NCI-H345 treated with DMSO at 0.1 percent for 48 hours (cell line): ENCODE results near the gene EML4.

Experiments used
- DNase-seq: peaks from one replicate; lab custom pipeline; 2025; ENCODE audit not compliant: unreplicated experiment; lab: John Stamatoyannopoulos, UW

EML4 gene

DNA sequence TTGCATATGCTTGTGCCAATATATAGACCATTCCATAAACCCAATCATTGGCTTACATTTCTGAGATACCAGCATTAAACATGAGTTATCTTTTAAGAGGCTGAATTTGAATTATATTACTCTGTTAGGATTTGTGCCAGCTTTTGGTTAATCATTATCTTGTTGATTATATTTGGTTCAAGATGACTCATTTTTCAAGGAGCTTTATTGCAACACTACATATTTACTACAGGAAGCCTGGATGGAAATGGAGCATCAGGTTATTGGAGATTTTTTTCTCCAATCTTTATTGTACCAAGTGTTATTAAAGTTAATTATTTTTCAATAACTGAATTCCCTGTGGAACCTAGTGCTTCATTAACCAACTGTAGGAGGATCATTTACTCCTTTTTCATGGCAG is 26.4 kb downstream of the EML4 start:
- no peak for DNase-seq

DNA sequence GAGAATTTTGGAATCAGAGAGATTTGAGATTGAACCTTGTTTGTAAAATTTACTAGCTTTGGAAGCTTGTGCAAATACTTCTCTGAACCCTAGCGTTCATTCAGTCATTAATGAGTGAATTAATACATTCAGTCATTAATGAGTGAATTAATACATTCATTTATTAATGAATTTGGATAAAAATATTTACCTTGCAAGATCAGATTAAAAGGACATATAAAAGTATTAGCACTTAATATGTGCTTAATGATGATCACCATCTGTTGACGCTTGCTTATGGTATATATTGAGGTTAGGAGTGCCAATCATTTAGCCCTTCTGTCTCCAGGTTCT is 26.9 kb downstream of the EML4 start:
- no peak for DNase-seq

DNA sequence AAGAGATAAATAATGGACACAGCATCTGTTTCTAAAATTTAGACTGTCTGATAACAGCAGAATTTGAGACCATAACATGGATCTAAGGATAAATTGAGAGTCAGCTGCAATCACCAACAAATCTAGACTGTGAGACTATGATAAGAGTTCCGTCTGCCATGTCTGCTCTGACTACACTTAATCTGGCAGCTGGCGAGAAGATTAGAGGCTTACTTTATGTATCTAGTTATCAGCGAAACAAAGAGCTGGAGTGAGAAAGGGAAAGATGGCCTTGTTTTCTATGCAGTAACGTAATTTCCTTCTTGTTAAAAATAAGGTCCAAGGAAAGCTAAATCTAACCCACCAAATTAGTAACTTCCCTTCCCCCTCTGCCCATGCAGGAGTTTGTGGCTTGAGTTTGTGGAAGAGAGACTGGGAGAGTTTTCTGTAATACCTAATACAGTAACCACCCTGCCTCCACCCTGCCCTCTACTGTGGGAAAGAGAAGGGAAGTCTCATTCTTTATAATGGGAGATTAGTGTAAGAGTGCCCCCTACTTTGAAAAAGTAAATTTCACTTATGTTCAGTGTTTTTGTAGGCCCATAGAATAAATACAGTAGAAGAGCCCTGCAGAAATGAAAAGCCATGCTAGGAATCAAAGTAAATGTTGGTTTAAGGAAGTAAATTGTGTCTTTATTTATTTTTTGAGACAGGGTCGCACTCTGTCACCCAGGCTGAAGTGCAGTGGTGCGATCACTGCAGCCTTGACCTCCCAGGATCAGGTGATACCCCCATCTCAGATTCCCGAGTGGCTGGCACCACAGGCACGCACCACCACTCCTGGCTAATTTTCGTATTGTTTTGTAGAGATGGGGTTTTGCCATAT is 27.5 kb downstream of the EML4 start:
- no peak for DNase-seq

DNA sequence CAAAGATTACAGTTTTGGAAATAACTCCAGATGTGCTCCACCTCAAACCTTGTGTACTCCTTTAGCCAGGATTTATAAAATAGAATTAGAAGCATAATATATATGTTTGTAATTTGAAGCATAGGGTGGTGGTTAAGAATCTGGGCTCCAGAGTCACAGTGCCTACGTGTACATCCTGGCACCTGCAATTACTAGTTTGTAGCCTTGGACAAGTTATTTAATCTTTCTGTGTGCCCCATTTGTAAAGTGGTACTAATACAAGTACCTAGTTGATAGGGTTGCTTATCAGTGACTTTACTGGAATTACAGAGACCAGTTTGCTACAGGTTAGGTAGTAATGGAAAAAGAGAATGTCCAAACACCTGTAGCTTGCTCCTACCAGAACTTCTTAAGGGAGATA is 28.6 kb downstream of the EML4 start:
- DNase-seq: no peak

DNA sequence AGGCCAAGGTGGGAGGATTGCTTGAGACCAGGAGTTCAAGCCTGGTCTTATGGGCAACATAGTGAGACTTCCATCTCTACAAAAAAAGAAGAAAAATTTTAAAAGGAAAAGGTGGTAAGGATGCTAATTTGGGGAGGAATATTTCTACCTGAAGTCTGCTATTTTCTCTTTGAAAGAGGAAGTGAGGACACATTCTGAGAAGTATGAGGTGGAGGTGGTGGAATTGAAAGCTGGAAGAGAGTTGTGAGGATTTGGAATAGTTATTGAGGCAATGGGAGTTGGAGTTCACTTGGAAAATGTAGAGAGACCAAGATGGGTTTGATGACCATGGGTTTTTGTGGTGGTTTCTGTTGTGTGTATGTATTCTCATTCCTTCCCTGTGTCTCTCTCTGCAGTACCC is 29.3 kb downstream of the EML4 start:
- no peak for DNase-seq

DNA sequence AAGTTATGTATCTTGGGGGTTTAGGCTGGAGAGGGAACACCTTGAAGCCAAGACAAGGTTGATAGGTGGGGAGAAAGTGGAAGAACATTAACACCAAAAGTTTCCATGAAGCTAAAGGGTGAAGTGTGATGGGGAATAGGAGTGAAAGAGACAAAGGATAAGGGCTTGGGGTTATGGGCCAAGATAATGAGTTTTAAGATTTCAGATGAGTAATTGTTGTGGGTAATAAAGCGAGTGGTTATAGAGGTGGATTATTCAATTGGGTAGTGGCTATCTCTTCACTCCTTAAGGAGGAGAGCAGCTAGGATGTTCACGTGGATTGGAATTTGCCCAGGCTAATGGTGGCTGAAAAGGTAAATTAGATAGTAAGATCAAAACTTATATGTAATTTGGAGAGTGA is 29.8 kb downstream of the EML4 start:
- DNase-seq: no peak

DNA sequence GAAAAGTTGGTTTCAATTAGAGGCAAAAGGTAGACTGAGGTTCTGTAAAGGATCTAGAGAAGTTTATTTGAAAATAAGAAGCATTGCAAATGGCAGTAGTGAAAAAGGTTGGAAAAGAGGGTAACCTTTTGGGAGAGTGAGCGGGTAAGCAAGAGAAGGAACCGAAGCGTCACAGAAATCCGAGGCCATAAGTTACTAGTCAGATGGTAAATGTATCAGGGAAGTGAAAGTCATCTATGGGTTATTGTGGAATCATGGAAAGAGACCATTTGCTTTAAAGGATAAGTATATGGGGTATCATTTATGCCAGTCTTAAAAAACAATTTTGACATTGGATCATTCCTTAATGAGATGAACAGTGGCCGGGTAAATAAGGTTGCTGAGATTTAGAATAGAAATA is 30.5 kb downstream of the EML4 start:
- no peak for DNase-seq

DNA sequence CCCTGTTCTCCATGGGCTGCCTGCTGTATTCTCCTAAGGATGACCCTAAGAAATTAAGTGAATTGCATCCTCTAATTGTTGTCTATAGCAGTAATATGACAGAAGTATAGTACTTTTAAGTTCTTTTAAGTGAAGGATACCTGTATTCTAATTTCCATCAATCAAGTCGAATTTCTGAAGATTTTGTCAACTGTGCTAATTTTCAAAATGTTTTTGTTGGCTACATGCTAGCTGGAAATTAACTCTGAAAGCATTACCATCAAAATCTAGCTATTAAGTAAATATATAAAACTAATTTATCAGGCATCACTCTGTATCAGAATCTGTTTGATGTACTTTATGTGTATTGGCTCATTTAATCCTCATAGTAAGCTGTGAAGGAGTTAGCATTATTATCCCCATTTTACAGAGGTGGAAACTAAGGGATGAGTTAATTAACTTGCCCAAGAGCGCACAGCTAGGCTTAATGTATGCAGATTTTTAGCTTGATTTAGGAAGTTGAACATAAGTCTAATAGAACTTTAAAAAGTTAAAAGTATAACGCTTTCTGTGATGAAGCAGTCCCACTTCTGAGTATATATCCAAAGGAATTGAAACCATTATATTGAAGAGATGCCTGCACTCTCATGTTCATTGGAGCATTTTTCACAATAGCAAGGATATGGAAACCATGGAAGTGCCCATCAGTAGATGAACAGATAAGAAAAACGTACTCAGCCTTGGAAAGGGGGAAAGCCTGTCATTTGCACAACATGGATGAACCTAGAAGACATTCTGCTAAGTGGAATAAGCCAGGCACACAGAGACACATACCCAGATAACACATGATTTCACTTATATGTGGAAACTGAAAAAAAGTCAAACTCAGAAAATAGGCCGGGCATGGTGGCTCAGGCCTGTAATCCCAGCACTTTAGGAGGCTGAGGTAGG is 32.0 kb downstream of the EML4 start:
- DNase-seq: no peak

DNA sequence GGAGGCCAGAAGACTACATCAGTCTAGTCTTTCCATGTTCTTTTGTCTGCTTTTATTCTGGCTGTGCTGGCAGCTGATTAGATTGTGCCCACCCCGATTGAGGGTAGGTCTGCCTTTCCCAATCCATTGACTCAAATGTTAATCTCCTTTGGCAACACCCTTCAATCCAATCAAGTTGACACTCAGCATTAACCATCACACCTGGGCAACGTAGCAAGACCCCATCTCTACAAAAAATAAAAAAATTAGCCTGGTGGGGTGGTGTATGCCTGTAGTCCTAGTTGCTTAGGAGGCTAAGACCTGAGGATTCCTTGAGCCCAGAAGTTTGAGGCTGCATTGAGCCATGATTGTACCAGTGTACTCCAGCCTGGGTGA is 33.5 kb downstream of the EML4 start:
- no peak for DNase-seq

DNA sequence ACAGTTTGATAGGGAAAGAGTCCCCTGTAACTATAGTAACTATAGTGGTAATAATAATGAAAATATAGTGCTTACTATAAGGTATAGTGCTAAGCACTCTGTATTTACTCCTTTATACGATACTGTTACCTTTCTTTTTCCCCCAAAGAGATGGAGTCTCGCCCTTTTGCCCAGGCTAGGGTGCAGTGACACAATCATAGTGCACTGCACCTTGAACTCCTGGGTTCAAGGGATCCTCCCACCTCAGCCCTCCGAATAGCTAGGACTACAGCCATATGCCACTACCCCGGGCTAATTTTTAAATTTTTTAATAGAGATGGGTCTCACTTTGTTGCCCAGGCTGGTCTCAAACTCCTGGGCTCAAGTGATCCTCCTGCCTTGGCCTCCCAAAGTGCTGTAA is 34.6 kb downstream of the EML4 start:
- DNase-seq: no peak

DNA sequence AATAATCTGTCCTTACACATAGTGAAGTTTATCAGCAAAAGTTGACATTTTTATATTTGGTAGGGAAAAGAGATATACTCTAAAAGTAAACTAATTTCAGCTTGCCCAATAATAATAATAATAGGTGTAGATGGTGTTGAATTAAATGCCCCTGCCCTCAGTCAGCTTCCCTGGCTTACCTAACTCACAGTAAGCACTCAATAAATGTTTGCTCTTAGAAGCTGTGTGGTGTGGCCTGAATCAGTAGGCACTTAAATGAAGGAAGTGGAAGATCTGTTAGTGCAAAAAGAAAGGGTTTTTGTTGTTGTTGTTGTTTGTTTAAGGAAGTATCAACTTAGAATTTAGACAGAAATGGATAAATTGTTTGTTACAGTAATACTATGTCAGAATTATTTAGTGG is 36.2 kb downstream of the EML4 start:
- DNase-seq: no peak

DNA sequence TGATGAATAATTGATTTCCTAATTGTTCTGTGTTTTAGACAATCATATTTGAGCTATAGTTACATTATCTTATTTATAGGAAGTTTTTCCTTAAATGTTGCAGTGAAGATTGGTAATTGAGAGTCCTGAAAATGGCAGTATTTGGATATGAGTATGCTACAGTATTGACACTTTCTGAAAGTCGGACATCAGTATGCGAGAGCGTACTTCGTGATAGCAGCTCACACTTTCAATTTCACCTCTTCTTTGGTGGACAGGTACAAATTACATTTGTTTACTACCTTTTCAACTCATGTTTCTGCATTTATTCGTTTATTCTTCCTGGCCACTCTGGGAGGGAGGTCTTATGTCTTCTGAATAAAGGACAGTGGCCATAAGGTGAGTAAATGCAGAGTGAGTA is 38.7 kb downstream of the EML4 start:
- no peak for DNase-seq

DNA sequence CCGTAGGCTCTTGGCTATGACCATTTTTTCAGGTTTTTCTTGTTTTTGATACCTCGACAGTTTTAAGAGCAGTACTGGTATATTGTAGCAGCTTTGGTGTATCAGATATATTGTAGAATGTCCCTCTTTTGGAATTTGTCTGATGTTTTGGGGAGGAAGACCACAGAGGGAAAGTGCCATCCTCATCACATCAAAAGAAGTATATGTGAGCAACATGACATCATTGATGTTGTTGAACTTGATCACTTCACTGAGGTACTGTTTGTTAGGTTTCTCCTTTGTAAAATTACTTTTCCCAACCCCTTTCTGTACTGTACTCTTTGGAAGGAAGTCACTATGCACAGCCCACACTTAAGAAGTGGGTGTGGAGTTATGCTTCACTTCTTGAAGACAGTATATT is 41.0 kb downstream of the EML4 start:
- DNase-seq: no peak

DNA sequence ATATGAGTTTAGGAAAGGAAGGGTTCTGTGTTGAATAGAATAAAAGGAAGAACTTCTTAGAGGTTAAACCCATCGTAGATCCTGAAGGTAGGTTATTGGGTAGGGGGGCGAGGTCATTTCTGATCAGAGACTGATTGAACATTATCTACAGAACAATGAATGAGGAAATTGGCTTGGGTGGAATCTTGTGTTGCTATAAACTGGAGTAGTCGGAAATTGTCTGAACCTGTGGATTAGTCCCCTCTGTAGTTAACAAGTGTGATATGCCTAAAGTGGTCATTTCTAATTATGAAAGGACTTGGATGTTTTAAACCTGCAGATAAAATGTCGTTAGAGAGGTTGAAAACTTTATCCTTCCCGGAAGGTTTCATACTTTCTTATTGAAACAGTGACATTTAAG is 42.1 kb downstream of the EML4 start:
- no peak for DNase-seq

DNA sequence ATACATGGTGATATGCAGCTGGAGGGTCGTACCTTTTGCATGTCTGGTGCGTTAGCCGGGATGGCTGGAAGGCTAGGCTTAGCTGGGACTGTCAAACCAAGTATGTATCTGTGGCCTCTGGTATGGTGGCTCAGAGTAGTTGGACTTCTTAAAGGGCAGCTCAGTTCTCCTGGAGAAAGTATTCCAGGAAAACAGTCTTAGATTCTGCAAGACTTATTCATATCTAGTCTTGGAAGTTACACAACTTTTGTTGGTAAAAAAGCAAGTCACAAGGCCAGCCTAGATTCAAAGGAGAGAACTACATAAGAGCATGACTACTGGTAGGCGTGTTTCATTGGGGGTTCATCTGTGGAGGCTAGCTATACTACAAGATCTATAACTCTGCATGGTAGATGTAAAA is 45.5 kb downstream of the EML4 start:
- no peak for DNase-seq

DNA sequence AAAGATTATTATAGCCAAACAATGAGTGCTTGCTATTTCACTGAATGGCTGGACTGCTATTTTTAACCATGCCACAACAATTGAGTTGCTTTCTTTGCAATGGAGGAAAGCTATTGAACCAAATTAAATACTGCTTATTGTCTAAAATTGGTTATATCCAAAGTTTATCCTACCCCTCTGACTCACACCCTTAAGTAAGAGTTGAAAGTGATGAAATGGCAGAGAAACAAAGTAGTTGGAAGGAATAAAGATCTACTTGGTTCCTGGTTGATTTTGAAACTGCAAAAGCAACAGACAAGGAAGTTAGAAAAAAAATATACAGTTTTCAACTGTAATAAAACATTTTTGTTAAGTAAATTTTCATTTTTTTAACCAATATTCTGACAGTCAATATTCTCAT is 47.5 kb downstream of the EML4 start:
- no peak for DNase-seq

DNA sequence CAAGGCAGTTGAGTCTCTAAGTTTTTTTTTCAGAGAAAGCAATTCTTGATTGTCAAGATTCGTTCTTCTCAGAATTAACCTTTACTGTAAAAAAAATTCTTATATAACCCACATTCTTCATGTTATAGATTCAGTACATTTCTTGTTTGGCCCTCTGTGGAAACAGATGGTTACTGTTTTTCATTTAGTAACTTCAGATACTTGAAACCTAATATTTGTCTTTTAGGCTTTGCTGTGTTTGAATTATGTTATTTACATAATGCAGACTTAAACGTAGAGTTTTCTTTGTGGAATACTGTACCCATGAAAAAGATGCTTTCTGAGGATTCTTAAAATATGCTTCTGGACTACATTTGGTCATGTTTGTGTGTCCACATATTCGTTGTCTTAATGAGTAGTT is 48.2 kb downstream of the EML4 start:
- DNase-seq: no peak

DNA sequence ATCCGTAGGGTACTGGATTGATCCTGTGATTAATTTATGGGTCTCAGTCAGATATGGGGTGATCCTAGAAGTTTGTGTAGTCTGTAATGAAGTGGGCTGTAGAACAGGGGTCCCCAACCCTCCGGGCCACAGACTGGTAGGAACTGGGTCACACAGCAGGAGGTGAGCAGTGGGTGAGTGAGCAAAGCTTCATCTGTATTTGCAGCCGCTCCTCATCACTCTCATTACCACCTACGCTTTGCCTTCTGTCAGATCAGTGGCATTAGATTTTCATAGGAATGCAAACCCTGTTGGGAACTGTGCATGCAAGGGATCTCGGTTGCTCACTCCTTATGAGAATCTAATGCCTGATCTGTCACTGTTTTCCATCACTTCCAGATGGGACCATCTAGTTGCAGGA is 48.8 kb downstream of the EML4 start:
- DNase-seq: no peak

DNA sequence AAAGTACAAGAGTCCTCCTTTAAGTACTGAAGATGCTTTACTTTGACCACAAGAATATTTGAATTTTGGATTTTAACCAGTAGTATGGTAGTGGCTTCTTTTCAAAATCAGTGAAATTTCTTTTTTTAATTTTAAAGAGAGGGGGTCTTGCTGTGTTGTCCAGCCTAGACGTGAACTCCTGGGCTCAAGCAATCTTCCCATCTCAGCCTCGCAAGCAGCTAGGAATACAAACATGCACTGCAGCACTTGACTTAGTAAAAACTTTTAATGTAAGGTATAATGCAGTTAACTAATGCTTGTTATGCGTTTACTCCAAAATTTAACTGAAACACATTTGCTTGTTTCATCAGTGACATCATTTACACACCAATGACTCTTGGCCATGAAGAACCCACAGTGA is 49.6 kb downstream of the EML4 start:
- no peak for DNase-seq

DNA sequence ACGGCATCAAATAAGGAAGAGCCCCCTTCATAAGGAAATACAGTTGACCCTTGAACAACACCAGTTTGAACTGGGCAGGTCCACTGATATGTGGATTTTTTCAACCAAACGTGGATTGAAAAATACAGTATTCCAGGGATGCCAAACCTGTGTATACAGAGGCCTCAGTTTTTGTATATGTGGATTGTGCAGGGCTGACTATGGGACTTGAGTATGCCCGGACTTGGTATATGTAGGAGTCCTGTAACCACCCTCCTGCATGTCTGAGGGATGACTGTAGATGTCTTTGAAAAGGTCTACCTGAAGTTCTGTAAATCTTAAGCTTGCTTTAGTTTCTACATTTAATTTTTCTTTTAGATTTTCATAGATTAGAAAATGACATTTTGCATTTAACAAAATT is 50.0 kb downstream of the EML4 start:
- DNase-seq: no peak

DNA sequence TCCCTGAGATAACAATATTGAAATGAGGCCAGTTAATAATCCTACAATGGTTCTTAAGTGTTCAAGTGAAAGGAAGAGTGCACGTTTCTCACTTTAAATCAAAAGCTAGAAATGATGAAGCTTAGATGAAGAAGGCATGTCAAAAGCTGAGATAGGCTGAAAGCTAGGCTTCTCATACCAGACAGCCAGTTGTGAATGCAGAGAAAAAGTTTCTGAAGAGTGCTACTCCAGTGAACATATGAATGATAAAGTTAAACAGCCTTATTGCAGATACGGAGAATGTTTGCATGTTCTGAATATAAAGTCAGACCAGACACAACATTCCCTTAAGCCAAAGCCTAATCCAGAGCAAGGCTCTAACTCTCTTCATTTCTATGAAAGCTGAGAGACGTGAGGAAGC is 51.4 kb downstream of the EML4 start:
- DNase-seq: no peak

DNA sequence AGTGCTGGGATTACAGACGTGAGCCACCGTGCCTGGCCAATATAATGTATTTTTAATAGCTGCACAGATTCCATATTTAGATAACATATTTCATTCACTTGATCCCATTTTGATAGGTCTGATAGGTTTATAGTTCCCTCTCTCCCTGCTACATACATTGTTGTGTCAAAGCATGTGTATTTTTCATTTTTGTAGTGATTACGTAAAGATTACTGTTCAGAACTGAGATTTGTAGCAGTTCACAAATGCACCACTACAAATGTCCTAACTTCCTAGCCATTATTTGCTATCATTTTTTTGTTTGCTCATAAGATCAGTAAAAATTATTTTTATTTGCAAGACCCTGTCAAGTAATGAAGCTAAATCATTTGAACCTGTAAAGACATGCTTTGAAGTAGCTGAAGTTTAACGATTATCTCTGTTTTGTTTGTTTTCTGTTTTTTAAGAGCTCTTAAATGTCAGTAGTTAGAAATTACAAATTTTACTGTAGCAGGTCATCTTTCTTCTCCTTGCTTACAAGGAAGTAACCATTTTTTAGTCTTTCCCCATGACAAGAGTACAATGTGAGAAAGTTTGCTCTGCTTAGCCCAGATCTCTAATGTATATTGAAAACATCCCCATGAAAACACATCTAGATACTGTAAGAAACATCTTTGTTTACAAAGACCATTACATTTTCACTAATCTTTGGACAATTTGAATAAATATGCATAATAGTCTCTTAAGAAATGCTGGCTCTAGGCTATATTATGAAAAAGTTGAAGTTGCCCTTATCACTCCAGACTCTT is 54.1 kb downstream of the EML4 start:
- no peak for DNase-seq
